HepG2 (cell line): Measurements from ENCODE around the gene EIF4G2. TPM values are rescaled to one million over a fixed set of nuclear protein-coding genes. Genes with fewer than 3 reads are reported as not detected.

Experiments used
- BRD4 ChIP-seq: sonication (generic); formaldehyde crosslinking; IDR thresholded peaks from 2 replicates; pipeline ENCODE4 v1.4.0; 2020; ENCODE audit warnings: missing genetic modification reagents
- FOXJ3 ChIP-seq: sonication (generic); formaldehyde crosslinking; IDR thresholded peaks from 2 replicates; pipeline ENCODE4 v1.4.0; 2020; ENCODE audit warnings: missing genetic modification reagents, mild to moderate bottlenecking, borderline replicate concordance
- HCFC1 ChIP-seq: fragments of 150-350 bp; IDR thresholded peaks from 2 replicates; pipeline ENCODE4 v1.6.1; 2014; ENCODE audit warnings: low read depth, low read length
- KMT2A ChIP-seq: sonication (generic); formaldehyde crosslinking; IDR thresholded peaks from 2 replicates; pipeline ENCODE4 v1.4.0; 2020; ENCODE audit warnings: missing genetic modification reagents
- NCOA1 ChIP-seq: sonication (generic); formaldehyde crosslinking; IDR thresholded peaks from 2 replicates; pipeline ENCODE4 v1.9.0; 2021; ENCODE audit warnings: missing genetic modification reagents
- NFKBIZ ChIP-seq: IDR thresholded peaks from 2 replicates; pipeline ENCODE4 v1.6.1; 2018; ENCODE audit warnings: missing genetic modification reagents, missing compliant biosample characterization
- PHB2 ChIP-seq: fragments of 450-650 bp; IDR thresholded peaks from 2 replicates; pipeline ENCODE4 v1.6.1; 2018; ENCODE audit not compliant: partially characterized antibody
- POLR2G ChIP-seq: fragments of 200-400 bp; formaldehyde crosslinking; IDR thresholded peaks from 2 replicates; pipeline ENCODE4 v1.6.1; 2018; ENCODE audit warnings: mild to moderate bottlenecking, low read depth, low read length, moderate library complexity
- RAD51 ChIP-seq: fragments of 450-650 bp; IDR thresholded peaks from 2 replicates; pipeline ENCODE4 v1.6.1; 2016; ENCODE audit warnings: borderline replicate concordance
- RBFOX2 ChIP-seq: fragments of 200-400 bp; formaldehyde crosslinking; IDR thresholded peaks from 2 replicates; pipeline ENCODE4 v1.6.1; 2017; ENCODE audit warnings: low read depth, mild to moderate bottlenecking, low read length
- RFX3 ChIP-seq: IDR thresholded peaks from 2 replicates; pipeline ENCODE4 v1.6.1; 2016; ENCODE audit warnings: missing biosample characterization, missing genetic modification reagents
- polyA plus RNA-seq, 8 experiments: library from polyadenylated mRNA; depleted of rRNA in 3 of 8; stranded (reverse) in 7 of 8; unstranded in 1 of 8; fragments of >200 nt; fragmentation: Illumina TruSeq in 4 of 8; extraction: Trizol in 4 of 8; gene quantifications; 2 replicates each; pipeline versions ENCODE4 v1.2.1 to v1.2.3, GENCODE V29; 2011 to 2016; ENCODE audit warnings: low read depth in 4 of 8, missing spikeins in 1 of 8, mixed read lengths in 1 of 8; ENCODE audit not compliant: insufficient read depth in 1 of 8
- total RNA-seq, 5 experiments: library from RNA; depleted of rRNA; stranded (reverse); fragments of >200 nt; fragmentation: Illumina TruSeq; extraction: Trizol; gene quantifications; 2 replicates each; pipeline ENCODE4 v1.2.3, GENCODE V29; 2016; ENCODE audit warnings: low read depth in 1 of 5
- TF ChIP-seq, protein P1 (sequence below): sonication (generic); formaldehyde crosslinking; IDR thresholded peaks from 2 replicates; pipeline ENCODE4 v1.8.1; 2022; ENCODE audit warnings: low read depth, mild to moderate bottlenecking, missing genetic modification reagents
- TF ChIP-seq, protein P2 (sequence below), 2 experiments: sonication (generic) in 1 of 2; formaldehyde crosslinking in 1 of 2; IDR thresholded peaks; 2 replicates each; pipeline versions ENCODE4 v1.4.0 to v1.6.1; 2018 to 2020; ENCODE audit warnings: missing genetic modification reagents in 2 of 2, borderline replicate concordance in 1 of 2, low read depth in 1 of 2, mild to moderate bottlenecking in 1 of 2, missing biosample characterization in 1 of 2
- TF ChIP-seq, protein P3 (sequence below): sonication (generic); formaldehyde crosslinking; IDR thresholded peaks from 2 replicates; pipeline ENCODE4 v1.5.1; 2020; ENCODE audit warnings: missing genetic modification reagents, mild to moderate bottlenecking, borderline replicate concordance
- TF ChIP-seq, protein P4 (sequence below): sonication (generic); formaldehyde crosslinking; IDR thresholded peaks from 2 replicates; pipeline ENCODE4 v1.5.1; 2020; ENCODE audit warnings: missing genetic modification reagents, mild to moderate bottlenecking, borderline replicate concordance
- TF ChIP-seq, protein P5 (sequence below): sonication (generic); formaldehyde crosslinking; IDR thresholded peaks from 2 replicates; pipeline ENCODE4 v1.4.0; 2020; ENCODE audit warnings: missing genetic modification reagents, borderline replicate concordance

EIF4G2 gene
- total and polyA plus RNA-seq, 2 of the 13 experiments (the other 11 are each of a cell fraction or from before 2014, with no cell fraction given): 362 to 546 TPM

DNA sequence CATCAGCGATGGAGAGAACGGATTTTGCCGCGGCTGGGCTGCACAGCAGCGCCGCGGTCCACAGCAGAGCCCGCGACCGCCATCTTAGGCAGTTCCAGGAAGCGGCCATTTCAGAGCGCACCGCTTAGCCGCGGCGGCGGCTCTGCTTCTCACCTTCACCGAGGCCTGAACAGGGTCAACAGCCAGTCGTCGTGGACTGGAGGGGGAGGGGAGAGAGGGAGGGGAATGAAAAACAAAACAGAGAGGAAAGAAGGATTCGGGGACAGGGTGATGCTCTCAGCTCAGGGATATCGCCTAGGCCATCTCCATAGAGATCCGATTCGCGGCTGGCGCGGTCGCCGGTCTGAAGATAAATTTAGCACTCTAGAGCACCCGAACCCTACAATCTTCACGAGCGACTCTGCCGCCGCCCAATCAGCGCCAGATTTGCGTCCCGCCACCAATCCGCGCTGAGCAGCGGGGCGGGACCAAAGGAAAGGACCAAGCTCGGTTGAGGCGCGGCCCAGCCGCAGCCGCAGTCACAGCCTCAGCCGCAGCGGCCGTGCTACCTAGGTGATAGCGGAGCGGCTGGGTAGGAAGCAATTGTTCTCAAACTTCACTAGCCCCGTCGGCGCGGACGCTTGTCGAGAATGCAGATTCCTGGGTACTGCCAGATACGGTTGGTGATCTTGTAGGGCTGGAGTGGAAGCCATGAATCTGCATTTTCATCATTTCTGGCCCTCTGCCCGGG is 49.1 kb upstream of the EIF4G2 start, which contains the start of gene ZBED5 (continued):
- TF ChIP-seq, protein P1, sequence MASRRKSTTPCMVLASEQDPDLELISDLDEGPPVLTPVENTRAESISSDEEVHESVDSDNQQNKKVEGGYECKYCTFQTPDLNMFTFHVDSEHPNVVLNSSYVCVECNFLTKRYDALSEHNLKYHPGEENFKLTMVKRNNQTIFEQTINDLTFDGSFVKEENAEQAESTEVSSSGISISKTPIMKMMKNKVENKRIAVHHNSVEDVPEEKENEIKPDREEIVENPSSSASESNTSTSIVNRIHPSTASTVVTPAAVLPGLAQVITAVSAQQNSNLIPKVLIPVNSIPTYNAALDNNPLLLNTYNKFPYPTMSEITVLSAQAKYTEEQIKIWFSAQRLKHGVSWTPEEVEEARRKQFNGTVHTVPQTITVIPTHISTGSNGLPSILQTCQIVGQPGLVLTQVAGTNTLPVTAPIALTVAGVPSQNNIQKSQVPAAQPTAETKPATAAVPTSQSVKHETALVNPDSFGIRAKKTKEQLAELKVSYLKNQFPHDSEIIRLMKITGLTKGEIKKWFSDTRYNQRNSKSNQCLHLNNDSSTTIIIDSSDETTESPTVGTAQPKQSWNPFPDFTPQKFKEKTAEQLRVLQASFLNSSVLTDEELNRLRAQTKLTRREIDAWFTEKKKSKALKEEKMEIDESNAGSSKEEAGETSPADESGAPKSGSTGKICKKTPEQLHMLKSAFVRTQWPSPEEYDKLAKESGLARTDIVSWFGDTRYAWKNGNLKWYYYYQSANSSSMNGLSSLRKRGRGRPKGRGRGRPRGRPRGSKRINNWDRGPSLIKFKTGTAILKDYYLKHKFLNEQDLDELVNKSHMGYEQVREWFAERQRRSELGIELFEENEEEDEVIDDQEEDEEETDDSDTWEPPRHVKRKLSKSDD (CRISPR knock-in tag): peak; percentile 79; the same call in 1 of the 2 replicates
- TF ChIP-seq KMT2A (CRISPR knock-in tag) (peak; percentile 17; the same call in 1 of the 2 replicates), PHB2 (no peak), RBFOX2 (peak; percentile 92), FOXJ3 (CRISPR knock-in tag) (0 out of 2 replicates have a peak, but pooled peaks have one; percentile 7), NFKBIZ (CRISPR knock-in tag) (0 out of 2 replicates have a peak, but pooled peaks have one; percentile 21), RAD51 (no peak), RFX3 (CRISPR knock-in tag) (peak; percentile 21; the same call in 1 of the 2 replicates), POLR2G (peak; percentile 86), NCOA1 (CRISPR knock-in tag) (peak; percentile 72; the same call in 1 of the 2 replicates), BRD4 (CRISPR knock-in tag) (peak; percentile 19; the same call in 1 of the 2 replicates), HCFC1 (0 out of 2 replicates have a peak, but pooled peaks have one; percentile 20)
- TF ChIP-seq, protein P2, sequence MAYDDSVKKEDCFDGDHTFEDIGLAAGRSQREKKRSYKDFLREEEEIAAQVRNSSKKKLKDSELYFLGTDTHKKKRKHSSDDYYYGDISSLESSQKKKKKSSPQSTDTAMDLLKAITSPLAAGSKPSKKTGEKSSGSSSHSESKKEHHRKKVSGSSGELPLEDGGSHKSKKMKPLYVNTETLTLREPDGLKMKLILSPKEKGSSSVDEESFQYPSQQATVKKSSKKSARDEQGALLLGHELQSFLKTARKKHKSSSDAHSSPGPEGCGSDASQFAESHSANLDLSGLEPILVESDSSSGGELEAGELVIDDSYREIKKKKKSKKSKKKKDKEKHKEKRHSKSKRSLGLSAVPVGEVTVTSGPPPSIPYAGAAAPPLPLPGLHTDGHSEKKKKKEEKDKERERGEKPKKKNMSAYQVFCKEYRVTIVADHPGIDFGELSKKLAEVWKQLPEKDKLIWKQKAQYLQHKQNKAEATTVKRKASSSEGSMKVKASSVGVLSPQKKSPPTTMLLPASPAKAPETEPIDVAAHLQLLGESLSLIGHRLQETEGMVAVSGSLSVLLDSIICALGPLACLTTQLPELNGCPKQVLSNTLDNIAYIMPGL (CRISPR knock-in tag; IDR thresholded peaks at IDR 0.05; ENCODE audit: borderline replicate concordance in 1 of 2, low read depth in 1 of 2): peak; percentile 44 to 81; a peak in 3 of 4 replicates
- TF ChIP-seq, protein P3, sequence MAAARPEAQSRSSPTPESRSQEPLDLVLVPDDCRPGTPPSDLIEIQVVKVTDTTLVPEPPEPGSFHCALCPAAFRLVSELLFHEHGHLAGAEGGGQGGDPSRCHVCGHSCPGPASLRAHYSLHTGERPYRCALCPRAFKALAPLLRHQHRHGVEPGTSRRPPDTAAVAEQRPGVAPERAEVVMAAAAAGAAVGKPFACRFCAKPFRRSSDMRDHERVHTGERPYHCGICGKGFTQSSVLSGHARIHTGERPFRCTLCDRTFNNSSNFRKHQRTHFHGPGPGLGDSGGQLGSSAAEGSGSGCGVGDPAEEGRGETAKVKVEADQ (CRISPR knock-in tag): peak; percentile 59; the same call in 1 of the 2 replicates
- TF ChIP-seq, protein P4, sequence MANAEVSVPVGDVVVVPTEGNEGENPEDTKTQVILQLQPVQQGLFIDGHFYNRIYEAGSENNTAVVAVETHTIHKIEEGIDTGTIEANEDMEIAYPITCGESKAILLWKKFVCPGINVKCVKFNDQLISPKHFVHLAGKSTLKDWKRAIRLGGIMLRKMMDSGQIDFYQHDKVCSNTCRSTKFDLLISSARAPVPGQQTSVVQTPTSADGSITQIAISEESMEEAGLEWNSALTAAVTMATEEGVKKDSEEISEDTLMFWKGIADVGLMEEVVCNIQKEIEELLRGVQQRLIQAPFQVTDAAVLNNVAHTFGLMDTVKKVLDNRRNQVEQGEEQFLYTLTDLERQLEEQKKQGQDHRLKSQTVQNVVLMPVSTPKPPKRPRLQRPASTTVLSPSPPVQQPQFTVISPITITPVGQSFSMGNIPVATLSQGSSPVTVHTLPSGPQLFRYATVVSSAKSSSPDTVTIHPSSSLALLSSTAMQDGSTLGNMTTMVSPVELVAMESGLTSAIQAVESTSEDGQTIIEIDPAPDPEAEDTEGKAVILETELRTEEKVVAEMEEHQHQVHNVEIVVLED (CRISPR knock-in tag): peak; percentile 43; the same call in 1 of the 2 replicates
- TF ChIP-seq, protein P5, sequence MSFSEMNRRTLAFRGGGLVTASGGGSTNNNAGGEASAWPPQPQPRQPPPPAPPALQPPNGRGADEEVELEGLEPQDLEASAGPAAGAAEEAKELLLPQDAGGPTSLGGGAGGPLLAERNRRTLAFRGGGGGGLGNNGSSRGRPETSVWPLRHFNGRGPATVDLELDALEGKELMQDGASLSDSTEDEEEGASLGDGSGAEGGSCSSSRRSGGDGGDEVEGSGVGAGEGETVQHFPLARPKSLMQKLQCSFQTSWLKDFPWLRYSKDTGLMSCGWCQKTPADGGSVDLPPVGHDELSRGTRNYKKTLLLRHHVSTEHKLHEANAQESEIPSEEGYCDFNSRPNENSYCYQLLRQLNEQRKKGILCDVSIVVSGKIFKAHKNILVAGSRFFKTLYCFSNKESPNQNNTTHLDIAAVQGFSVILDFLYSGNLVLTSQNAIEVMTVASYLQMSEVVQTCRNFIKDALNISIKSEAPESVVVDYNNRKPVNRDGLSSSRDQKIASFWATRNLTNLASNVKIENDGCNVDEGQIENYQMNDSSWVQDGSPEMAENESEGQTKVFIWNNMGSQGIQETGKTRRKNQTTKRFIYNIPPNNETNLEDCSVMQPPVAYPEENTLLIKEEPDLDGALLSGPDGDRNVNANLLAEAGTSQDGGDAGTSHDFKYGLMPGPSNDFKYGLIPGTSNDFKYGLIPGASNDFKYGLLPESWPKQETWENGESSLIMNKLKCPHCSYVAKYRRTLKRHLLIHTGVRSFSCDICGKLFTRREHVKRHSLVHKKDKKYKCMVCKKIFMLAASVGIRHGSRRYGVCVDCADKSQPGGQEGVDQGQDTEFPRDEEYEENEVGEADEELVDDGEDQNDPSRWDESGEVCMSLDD: no peak
